Measurements from ENCODE around the gene FOXF2.

Gene FOXF2

GRCh38 chr6:1385129-1386037 is 4.0 kb upstream of the FOXF2 start:
- TF ChIP-seq, protein P1, sequence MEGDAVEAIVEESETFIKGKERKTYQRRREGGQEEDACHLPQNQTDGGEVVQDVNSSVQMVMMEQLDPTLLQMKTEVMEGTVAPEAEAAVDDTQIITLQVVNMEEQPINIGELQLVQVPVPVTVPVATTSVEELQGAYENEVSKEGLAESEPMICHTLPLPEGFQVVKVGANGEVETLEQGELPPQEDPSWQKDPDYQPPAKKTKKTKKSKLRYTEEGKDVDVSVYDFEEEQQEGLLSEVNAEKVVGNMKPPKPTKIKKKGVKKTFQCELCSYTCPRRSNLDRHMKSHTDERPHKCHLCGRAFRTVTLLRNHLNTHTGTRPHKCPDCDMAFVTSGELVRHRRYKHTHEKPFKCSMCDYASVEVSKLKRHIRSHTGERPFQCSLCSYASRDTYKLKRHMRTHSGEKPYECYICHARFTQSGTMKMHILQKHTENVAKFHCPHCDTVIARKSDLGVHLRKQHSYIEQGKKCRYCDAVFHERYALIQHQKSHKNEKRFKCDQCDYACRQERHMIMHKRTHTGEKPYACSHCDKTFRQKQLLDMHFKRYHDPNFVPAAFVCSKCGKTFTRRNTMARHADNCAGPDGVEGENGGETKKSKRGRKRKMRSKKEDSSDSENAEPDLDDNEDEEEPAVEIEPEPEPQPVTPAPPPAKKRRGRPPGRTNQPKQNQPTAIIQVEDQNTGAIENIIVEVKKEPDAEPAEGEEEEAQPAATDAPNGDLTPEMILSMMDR (IDR thresholded peaks at IDR 0.05), result no peak
- TF ChIP-seq ZFX (IDR thresholded peaks at IDR 0.05; ENCODE audit: borderline replicate concordance), result no peak
- H3K27ac ChIP-seq, result no peak overlapping the region

GRCh38 chr6:1386038-1386709 is 3.2 kb upstream of the FOXF2 start:
- no peak for TF ChIP-seq ZFX (IDR thresholded peaks at IDR 0.05; ENCODE audit: borderline replicate concordance)
- TF ChIP-seq, protein P1 (IDR thresholded peaks at IDR 0.05), result no peak
- no peak overlapping the region for H3K27ac ChIP-seq

DNA sequence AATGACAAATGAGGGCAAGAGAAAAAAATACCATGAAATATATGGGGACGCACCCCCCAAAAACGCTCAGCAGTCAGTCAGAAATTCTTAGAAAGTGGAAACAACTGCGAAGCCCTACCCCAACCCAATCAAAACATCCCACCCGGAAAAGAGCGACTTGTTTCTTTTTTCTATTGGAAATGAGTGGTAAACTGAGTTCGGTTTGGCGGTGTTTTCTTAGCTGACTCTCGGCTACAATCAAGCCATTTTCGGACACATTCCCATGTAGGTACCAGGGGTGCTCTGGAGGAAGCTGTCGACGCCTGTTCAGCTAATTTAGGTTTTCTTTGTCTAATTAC is 1.9 kb upstream of the FOXF2 start:
- no peak overlapping the region for H3K27ac ChIP-seq
- TF ChIP-seq, protein P1 (IDR thresholded peaks at IDR 0.05), result no peak
- no peak for TF ChIP-seq ZFX (IDR thresholded peaks at IDR 0.05; ENCODE audit: borderline replicate concordance)

GRCh38 chr6:1387876-1388629 is 1.3 kb upstream of the FOXF2 start:
- no peak overlapping the region for H3K27ac ChIP-seq
- TF ChIP-seq ZFX (IDR thresholded peaks at IDR 0.05; ENCODE audit: borderline replicate concordance), result no peak
- TF ChIP-seq, protein P1 (IDR thresholded peaks at IDR 0.05), result no peak

DNA sequence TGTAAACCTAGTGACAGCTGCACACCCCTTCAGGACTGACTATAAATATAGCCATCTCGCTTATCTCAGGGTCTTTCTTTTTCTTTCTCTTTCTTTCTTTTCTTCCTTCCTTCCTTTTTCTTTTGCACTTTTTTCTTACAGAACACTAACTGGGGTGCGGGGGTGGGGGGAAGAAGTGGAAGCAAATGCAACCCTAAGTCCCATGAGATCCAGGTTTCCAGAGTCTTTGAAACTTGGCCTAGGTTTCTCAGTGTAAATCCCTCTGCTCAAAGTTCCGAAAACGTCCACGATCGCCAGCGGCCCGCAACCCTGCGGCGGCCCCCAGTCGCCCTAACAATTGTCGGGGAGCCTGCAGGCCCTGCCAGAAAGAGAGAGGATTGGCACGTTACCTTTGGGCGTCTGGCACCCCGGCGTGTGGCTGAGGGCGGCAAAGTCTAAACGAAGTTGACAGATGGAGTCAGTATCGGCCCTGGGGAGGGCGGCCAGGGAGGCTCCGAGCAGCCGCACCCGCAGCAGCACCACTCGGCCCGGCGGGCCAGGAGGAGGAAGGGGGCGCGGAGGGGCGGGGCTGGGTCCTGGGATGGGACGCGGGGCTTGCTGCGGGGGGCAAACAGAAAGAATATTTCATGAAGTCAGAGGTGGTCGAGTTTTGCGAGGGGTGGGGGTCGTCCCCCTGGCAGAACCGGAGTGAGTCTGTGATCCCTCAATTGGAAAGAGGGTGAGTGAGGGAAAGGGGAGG is 577 bp upstream of the FOXF2 start:
- H3K27ac ChIP-seq, result no peak overlapping the region
- TF ChIP-seq ZFX (IDR thresholded peaks at IDR 0.05; ENCODE audit: borderline replicate concordance), result no peak
- TF ChIP-seq, protein P1 (IDR thresholded peaks at IDR 0.05), result no peak

- no peak for TF ChIP-seq ZFX (IDR thresholded peaks at IDR 0.05; ENCODE audit: borderline replicate concordance)
- TF ChIP-seq, protein P1 (IDR thresholded peaks at IDR 0.05), result no peak
- H3K27ac ChIP-seq, result no peak overlapping the region
Measured at GRCh38 chr6:1390133-1390945, 963 bp downstream of the FOXF2 start.
